DOHH2 (cell line): ENCODE results near the gene MTO1.

Experiments
- CTCF ChIP-seq: fragments of 200-600 bp; sonication (generic); IDR thresholded peaks from one replicate; pipeline ENCODE4 v1.5.1; 2014; ENCODE audit warnings: antibody characterized with exemption, mild to moderate bottlenecking, low read depth, low read length; ENCODE audit not compliant: poor library complexity, severe bottlenecking
- EZH2phosphoT487 ChIP-seq: fragments of 200-600 bp; sonication (generic); IDR thresholded peaks from 2 replicates; pipeline ENCODE4 v1.6.1; 2017; ENCODE audit warnings: borderline replicate concordance, mild to moderate bottlenecking, antibody characterized with exemption, low read length, moderate library complexity, mixed read lengths

GRCh38 chr6:73418081-73418741 is 43.3 kb upstream of the MTO1 start:
- TF ChIP-seq CTCF, result no peak
- no peak for TF ChIP-seq EZH2phosphoT487
